Lower leg skin (tissue), 3 donors: ENCODE data around the gene LMF2.

ENCODE experiments used
- POLR2A ChIP-seq, 2 donors: fragments of 450-650 bp; IDR thresholded peaks; one replicate each; pipeline ENCODE4 v1.6.1; 2016 to 2017; ENCODE audit warnings: antibody characterized with exemption in 2 of 2, mild to moderate bottlenecking in 1 of 2, moderate library complexity in 1 of 2
- TF ChIP-seq, protein P1 (sequence below), 3 donors: fragments of 450-650 bp; IDR thresholded peaks; one replicate each; pipeline ENCODE4 v1.5.1; 2016; ENCODE audit warnings: antibody characterized with exemption in 3 of 3, mild to moderate bottlenecking in 3 of 3, moderate library complexity in 2 of 3

DNA sequence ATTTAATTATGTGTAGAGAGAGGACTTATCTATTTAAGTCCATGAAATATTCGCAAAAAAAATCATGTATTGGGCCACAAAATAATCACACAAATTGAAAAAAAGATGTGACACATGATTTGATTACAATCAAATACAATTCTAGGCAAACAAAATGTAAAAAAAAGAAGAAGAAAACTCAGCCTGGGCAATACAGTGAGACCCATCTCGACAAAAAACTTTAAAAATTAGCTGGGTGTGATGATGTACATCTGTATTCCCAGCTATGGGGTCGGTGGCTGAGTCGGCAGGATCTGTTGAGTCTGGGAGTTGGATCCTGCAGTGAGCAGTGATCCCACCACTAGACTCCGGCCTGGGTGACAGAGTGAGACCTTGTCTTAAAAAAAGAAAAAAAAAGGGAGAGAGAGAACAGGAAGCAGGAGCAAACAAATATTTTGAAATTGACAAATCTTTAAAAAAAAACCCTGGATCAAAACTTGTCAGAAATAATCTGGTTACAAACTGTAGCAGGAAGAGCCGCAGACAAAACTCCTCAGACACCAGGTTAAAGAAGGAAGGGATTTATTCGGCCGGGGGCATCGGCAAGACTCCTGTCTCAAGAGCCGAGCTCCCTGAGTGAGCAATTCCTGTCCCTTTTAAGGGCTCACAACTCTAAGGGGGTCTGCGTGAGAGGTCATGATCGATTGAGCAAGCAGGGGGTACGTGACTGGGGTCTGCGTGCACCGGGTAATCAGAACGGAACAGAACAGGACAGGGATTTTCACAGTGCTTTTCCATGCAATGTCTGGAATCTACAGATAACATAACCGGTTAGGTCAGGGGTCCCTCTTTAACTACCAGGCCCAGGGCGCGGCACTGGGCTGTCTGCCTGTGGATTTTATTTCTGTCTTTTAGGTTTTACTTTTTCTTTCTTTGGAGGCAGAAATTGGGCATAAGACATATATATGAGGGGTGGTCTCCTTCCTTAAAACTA lies 25.6 kb upstream of the LMF2 start:
- TF ChIP-seq, protein P1, sequence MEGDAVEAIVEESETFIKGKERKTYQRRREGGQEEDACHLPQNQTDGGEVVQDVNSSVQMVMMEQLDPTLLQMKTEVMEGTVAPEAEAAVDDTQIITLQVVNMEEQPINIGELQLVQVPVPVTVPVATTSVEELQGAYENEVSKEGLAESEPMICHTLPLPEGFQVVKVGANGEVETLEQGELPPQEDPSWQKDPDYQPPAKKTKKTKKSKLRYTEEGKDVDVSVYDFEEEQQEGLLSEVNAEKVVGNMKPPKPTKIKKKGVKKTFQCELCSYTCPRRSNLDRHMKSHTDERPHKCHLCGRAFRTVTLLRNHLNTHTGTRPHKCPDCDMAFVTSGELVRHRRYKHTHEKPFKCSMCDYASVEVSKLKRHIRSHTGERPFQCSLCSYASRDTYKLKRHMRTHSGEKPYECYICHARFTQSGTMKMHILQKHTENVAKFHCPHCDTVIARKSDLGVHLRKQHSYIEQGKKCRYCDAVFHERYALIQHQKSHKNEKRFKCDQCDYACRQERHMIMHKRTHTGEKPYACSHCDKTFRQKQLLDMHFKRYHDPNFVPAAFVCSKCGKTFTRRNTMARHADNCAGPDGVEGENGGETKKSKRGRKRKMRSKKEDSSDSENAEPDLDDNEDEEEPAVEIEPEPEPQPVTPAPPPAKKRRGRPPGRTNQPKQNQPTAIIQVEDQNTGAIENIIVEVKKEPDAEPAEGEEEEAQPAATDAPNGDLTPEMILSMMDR (IDR thresholded peaks at IDR 0.05): no peak
- no peak for TF ChIP-seq POLR2A (IDR thresholded peaks at IDR 0.05)
